Fibroblast of mammary gland (primary cell): ENCODE data around the gene SDK2.

ENCODE experiments used
- DNase-seq: peaks from one replicate; pipeline ENCODE4 v3.0.0-alpha.2; 2010; ENCODE audit warnings: low read depth
- H3K4me3 ChIP-seq: 2 replicates; pipeline ENCODE4 v1.5.1; 2011; ENCODE audit warnings: low read depth, mild to moderate bottlenecking, low read length, moderate library complexity; ENCODE audit not compliant: control insufficient read depth
- CTCF ChIP-seq: conservative IDR thresholded peaks from 2 replicates; pipeline ENCODE4 v1.5.1; 2011; ENCODE audit warnings: low read depth, low read length, inconsistent platforms; ENCODE audit not compliant: control insufficient read depth, insufficient read depth

The SDK2 gene

DNA sequence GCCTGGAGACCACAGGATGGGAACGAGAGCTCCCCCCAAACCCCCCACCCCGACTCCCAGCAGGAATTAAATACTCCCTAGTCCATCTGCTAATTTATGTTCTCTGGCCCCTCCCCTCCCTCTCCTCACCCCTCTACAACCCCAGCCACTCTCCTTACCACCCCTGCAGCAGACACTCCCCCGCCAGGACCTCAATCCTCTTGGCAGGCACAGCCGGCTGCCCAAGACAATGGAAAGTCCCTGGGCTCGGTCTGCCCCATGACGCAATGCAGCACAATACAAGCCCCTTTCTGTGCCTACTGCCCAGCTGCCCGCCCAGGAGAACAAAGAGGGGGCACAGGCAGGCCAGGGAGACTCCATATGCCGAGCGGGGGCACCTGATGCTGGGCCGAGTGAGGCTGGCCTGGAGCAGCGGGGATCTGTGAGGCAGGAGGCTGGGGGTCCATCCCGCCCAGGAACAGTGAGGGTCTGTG is 302.2 kb downstream of the SDK2 start:
- peak; percentile 69 for DNase-seq
- no peak overlapping the region for H3K4me3 ChIP-seq

GRCh38 chr17:73341350-73342049 is 302.7 kb downstream of the SDK2 start:
- no peak for DNase-seq
- H3K4me3 ChIP-seq, result no peak overlapping the region
- TF ChIP-seq CTCF, result no peak

More for the DNA sequence above, 302.2 kb downstream of the SDK2 start:
- no peak for TF ChIP-seq CTCF

DNA sequence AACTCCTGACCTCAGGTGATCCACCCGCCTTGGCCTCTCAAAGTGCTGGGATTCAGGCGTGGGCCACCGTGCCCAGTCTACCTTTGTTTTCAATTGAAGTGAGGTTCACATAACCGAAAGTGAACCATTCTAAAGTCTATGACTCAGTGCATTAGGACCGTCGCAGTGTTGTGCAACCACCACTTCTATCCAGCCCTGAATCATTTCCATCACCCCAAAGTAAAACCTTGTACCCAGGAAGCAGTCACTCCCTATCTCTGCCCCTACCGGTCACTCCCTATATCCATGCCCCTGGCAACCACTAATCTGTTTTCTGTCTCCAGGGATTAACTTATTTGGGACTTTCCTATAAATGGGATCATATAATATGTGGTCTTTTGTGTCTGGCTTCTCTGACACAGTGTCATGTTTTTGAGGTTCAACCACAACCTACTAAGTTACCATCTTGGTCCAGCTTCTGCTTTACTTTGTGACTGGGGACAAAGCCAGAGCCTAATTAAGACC is 304.1 kb downstream of the SDK2 start:
- TF ChIP-seq CTCF, result peak; percentile 73

GRCh38 chr17:73338566-73339197 is 305.6 kb downstream of the SDK2 start:
- no peak overlapping the region for H3K4me3 ChIP-seq

More for the DNA sequence above, 304.1 kb downstream of the SDK2 start:
- peak; percentile 95 for DNase-seq
- H3K4me3 ChIP-seq, result no peak overlapping the region

GRCh38 chr17:73338050-73338521 is 306.2 kb downstream of the SDK2 start:
- DNase-seq, result peak; percentile 28
- H3K4me3 ChIP-seq, result no peak overlapping the region
- no peak for TF ChIP-seq CTCF

More at GRCh38 chr17:73338566-73339197, 305.6 kb downstream of the SDK2 start:
- TF ChIP-seq CTCF, result no peak
- DNase-seq, result no peak

DNA sequence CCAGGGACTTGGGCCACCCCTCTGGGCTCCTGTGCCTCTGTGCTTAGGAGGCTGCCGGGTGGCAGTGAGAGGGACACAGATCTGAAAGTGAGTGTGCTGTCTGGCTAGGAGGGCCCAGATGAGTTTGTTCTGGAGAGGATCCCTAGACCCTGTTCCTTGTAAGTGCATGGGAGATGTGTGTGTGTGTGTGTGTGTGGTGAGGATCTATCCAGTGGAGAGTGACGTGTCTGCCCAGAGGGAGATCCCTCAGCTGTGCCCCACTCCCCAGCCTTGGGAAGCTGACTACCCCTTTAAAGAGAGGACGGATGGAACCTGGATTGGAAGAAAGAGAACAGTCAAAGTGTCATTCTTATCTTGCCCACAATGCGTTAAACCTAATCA is 306.9 kb downstream of the SDK2 start:
- no peak overlapping the region for H3K4me3 ChIP-seq
- TF ChIP-seq CTCF, result no peak
- DNase-seq, result no peak
